SH-SY5Y (cell line): Measurements from ENCODE around the gene ETV3.

Experiments
- GATA2 ChIP-seq: IDR thresholded peaks from 2 replicates; pipeline ENCODE4 v1.6.1; 2011; ENCODE audit warnings: mild to moderate bottlenecking, low read depth, low read length
- GATA3 ChIP-seq: IDR thresholded peaks from 2 replicates; pipeline ENCODE4 v1.6.1; 2011; ENCODE audit warnings: low read depth, mild to moderate bottlenecking, low read length, moderate library complexity

ETV3 gene

GRCh38 chr1:157147906-157148700 lies 9.9 kb upstream of the ETV3 start:
- no peak for TF ChIP-seq GATA2
- no peak for TF ChIP-seq GATA3

- no peak for TF ChIP-seq GATA2
- TF ChIP-seq GATA3: no peak
Observed at GRCh38 chr1:157147037-157147436, 8.8 kb upstream of the ETV3 start.

GRCh38 chr1:157146244-157146643 lies 8.0 kb upstream of the ETV3 start:
- TF ChIP-seq GATA3: no peak
- no peak for TF ChIP-seq GATA2

DNA sequence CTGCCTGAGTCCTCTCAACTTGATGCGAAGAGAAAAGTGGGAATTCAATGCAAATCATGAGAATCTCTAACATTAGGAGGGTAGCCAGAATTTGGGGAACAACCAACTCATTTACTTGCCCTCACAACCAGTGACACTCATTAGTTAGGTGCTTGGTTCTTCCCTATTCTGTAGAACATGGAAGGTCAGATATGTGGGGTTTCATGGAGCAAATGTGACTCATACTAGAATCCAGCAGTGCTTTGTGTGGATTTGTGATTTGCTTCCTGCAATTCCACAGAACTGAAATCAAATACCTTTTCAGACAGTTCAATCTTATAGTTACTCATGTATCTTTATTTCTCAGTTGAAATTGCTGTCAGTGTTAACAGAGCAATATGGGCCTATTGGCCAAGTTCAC lies 6.9 kb upstream of the ETV3 start:
- TF ChIP-seq GATA2 (no peak), GATA3 (no peak)

DNA sequence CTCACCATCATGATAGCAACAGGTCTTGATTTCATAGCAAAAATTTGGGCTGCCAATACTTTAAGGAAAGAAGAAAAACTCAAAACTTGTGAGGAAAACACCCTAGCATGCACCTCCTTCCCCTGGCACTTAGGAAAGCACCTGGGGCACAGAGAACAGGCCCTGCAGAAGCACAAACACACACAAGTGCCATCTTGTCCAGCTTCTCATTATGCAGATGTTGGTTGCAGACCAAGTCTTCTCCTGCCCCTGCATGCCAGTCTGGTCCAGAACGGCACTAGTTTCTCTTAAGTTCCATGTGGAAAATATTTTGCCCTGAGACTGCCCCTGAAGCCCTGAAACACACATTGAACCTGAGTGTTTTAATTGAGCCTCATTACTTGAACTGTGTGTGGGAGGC lies 6.3 kb upstream of the ETV3 start:
- no peak for TF ChIP-seq GATA2
- no peak for TF ChIP-seq GATA3

DNA sequence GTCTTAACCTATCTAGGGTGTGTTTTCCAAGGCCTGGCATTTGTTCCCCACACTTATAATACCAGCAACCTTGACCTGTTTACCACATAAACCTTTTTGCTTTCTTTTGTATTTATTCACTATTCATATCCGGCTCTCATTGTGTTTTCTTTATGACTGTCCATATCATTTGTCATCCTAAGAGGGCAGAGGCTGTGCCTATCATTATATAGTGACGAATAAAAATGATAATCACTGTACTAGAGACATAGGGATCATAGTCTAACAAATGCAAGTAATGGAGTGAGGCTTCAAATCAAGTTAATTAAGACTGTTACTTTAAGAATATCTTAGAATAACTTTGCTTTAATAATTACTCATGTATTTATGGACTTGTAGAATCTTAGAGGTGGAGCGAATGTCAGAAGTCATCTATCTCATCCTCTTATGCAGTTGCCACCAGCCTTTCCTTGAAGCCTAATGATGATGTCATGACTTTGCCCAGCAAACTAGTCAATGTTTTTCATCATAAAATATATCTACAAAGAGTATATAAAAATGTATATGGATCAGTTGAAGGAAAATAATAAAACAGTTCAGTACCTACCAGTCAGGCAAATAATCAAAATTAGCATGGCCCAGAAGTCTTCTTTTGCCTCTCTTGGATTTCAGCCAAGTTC lies 4.7 kb upstream of the ETV3 start:
- no peak for TF ChIP-seq GATA2
- TF ChIP-seq GATA3: no peak

DNA sequence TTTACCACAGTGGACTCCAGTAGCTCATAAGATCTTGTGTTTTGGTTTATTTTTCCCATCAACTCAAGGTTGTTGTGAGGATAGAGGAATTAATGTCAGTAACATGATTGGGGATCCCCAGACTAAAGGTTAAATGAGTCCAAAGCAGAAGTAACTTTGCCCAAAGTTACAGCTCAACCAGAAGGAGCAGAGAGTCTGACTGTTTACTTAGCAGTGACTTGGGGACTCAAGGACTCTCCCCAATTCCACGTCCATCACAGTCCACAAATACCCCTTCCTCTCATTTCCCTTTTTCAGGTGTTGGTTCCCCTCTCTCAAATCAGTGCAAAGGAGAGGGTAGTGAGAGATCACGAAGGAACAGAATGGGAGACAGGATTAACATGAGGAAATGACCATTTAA lies 4.0 kb upstream of the ETV3 start:
- TF ChIP-seq GATA2 (no peak), GATA3 (no peak)

- TF ChIP-seq GATA3 (peak; percentile 97), GATA2 (peak; percentile 94)
Observed at GRCh38 chr1:157141212-157141855, 3.1 kb upstream of the ETV3 start.

DNA sequence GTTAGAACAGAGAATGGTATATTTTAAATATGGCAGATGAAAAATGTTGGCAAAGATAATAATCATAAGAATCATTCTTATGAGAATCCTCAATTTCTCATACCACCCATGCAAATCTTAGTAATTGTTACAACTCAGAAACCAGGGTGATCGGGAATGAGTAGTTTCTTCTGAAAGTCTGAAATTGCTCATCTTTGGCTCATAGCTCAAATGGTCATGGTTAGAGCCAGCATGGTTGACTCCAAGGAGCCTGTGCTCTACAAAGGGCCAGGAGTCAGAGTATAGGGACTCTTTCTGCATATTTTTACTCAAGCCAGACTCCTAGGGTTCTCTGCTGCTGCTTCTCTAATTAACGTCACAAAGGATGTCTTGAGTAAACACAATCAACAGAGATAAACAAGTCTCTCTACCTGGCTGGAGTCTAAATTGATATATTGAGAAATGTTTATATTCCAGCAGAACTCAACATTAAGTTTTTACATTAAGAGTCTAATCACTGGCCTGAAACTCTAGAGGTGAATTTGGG lies 1.9 kb upstream of the ETV3 start:
- TF ChIP-seq GATA2 (no peak), GATA3 (no peak)

DNA sequence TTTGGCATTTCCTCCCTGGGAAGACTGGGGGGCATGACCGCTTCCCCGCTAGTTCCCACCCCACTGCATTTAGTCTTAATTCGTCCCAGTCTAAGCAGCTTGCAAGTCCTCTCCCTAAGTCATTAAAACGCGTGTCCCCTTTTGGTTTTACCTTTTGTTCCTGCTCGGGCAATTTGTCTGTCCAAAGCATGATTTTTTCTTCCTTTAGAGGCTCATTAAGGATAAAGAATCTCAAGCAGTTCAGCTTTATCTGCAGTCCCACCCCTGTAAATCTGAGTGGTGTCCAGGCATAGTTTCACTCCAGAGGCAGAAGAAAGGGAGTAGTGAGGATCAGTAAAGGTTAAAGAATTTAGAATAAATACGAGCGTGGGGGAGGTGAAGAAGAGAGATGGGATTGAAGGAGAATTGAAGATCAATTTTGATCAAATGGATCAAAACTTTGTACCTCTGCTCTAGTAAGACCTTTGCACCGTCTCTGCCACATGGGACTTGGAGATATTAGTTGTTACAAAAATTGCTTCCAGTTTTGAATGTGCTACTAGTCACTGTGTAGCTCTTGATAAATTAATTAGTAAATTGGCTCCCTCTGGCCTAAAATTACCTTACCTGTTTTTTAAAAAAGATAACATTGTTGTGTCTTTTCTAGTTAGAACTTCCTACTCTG lies 989 bp upstream of the ETV3 start:
- TF ChIP-seq GATA3: no peak
- no peak for TF ChIP-seq GATA2

DNA sequence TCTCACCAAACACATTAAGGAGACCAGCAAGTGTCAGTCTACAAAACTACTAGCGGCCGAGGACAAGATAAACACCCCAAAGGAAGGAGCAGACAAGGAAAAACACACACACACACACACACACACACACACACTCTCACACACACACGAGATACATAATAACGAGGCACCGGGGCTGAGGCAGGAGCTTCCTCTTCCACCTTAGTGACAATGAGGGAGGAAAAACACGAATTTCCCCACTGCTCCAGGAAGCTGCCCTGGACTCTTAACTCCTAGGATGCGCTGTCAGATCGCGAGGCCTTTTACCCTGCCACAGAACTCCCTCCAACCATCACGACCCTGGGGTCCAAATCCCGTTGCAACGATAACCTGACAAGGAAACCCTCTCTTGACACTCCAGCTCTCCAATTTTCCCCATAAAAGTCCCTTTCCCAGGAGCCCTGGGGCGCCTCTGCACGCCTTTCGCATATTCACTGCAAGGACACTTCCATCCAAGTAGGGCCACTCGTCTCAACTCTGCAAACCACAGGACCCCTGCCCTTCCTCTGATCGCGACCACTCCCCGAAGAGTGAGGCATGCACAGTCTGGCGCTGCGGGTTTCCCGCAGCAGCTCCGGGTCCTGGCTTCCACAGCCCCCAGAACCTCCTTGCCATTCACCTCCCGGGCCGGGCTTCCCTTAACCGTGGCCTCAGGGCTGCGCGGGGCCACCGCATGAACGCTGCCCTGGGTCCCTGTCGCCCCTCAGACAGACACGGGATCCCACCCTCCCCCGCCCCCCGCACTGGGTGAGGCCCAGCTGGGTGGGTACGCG lies 581 bp downstream of the ETV3 start:
- TF ChIP-seq GATA3 (no peak), GATA2 (no peak)

DNA sequence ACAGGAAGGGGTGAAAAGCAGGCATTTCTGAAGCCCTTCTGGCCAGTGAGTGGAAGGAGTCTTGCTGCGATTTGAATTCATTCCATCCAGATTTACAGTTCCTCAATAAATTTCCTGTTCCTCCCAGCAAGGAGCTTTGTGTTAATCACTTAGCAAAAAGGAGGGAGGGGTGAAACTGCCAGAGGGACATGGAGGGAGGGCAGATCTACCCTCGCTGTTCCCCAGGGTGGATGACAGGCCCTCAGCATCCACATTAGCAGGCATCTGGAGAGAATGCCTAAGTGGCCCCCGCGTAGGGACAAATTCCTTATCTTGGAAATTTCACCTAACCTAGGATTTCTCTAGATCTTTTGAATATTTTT lies 1.2 kb downstream of the ETV3 start:
- TF ChIP-seq GATA3: no peak
- no peak for TF ChIP-seq GATA2

DNA sequence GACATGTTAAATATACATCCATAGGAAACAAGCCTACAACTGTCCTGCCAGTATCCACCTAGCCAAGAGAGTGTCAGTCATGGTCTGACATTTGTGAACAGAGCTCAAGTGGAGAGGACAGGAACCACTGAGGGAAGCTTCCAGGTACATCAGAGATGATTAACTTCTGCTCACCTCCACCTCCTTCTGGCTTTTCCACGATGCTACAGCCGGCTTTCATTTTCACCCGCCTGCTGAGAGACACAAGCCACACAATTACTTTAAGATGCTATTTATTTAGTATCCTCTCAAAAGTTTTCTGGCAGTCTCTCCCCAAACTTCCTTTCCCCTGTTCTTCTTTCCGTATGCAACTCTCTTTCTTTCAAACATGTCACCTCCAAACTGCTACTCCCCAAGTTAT lies 2.1 kb downstream of the ETV3 start:
- TF ChIP-seq GATA3 (no peak), GATA2 (no peak)

DNA sequence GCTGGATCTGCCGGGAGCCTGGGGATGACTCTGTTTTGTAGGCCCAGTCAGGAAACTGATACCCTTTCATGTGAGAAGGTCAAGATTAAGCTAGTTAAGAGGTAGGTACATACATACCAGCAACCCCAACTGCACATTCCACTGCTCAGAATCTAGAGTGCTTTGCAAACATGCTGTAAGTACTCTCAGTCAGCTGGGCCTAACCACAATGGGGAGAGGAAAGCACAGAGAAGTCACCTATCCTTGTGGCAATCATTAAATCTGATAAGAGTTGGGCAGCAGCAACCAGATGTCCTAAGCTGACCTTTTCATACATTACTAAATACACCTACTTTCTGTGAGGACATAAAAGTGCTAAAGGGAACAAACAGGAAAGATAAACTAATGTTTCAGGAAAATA lies 2.5 kb downstream of the ETV3 start:
- no peak for TF ChIP-seq GATA3
- TF ChIP-seq GATA2: no peak

DNA sequence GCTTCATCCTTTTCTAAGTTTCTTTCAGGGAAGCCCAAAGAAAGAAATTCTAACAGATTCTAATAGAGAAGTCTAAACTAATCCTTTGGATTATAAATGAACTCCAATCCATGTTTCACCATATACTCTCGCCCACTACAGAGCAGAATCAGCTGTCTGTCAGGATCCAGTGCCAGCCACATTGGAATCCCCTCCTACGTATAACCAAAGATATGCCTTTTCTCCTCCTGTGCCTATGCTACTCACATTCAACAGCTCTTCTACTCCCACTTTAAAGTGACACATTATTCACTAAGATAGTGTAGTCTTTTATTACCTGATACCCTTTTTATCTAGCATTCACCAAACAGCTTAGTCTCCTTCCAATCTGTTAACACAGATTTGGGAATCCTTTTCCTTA lies 3.1 kb downstream of the ETV3 start:
- TF ChIP-seq GATA3 (no peak), GATA2 (no peak)

- TF ChIP-seq GATA2 (no peak), GATA3 (no peak)
Observed at GRCh38 chr1:157134442-157134841, 3.8 kb downstream of the ETV3 start.
